Stomach (tissue), 4 donors: ENCODE results near the gene ACAA1.

Experiments
- CTCF ChIP-seq, 7 experiments: fragments of 450-650 bp in 4 of 7; fragments of 200-600 bp in 3 of 7; sonication (generic) in 3 of 7; IDR thresholded peaks; one replicate each; pipeline ENCODE4 v1.5.1; 2016 to 2019; ENCODE audit warnings: antibody characterized with exemption in 7 of 7, control low read depth in 2 of 7, mild to moderate bottlenecking in 1 of 7
- EP300 ChIP-seq: sonication (generic); formaldehyde crosslinking; IDR thresholded peaks from one replicate; pipeline ENCODE4 v1.6.1; 2017; ENCODE audit warnings: antibody characterized with exemption
- POLR2A ChIP-seq, 4 donors: fragments of 450-650 bp; IDR thresholded peaks; one replicate each; pipeline ENCODE4 v1.6.1; 2016; ENCODE audit warnings: antibody characterized with exemption in 4 of 4, control low read depth in 2 of 4, mild to moderate bottlenecking in 1 of 4, moderate library complexity in 1 of 4

GRCh38 chr3:38083871-38084333, 53.0 kb downstream of the ACAA1 start:
- TF ChIP-seq CTCF (IDR thresholded peaks at IDR 0.05), result no peak
- TF ChIP-seq EP300, result no peak
- TF ChIP-seq POLR2A (IDR thresholded peaks at IDR 0.05), result no peak
